ENCODE results near the gene PLEKHA8.

- no peak for TF ChIP-seq CTCF (conservative IDR thresholded peaks at IDR 0.05; ENCODE audit: low read length)
- TF ChIP-seq EZH2phosphoT487 (IDR thresholded peaks at IDR 0.05; ENCODE audit: borderline replicate concordance, low read depth, low read length), result no peak
These were observed 84.9 kb downstream of the PLEKHA8 start for GRCh38 chr7:30113144-30113543.
